Midbrain (tissue), 1 donor: ENCODE results near the gene RFNG.
A peak's percentile ranks its signal among the peaks of the same experiment; 100 is the strongest.

Experiments used
- DNase-seq: peaks from one replicate; lab custom pipeline; 2025; lab: John Stamatoyannopoulos, UW

Gene RFNG

DNA sequence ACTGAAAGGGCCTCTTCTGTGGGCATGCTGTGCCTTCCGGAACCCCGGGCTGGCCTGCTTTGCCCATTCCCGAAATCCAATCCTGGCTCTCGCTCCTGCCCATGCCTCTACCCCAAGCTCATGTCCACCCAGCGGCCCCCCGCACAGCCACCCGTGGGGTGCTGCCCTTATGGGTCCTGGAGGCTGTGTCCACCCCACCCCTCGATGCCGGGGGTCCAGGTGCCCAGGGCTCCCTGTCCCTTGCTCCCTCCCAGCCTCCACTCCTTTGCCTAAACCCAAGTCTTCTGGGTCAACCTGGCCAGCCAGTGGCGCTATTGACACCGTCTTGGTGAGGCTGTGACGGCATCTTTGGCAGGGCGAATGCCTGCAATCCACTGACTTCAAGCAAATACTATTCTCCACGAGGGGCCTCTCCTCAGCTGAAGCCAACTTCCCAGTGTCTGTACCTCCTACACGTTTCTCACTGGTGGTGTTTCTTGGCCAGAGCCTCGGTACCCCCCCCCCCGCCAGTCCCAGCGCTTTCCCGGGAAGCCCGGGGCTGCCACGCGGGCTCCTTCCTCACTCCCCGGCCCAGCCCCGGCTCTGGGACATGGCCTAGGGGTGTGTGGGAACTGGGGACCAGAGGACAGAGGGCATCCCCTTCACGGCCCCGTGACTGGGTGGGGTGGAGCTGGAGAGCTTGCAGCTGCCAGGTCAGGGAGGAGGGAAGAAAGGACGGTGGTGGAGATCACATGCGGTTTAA, 26.2 kb upstream of the RFNG start:
- DNase-seq = no peak

GRCh38 chr17:82076785-82077591, 25.4 kb upstream of the RFNG start:
- DNase-seq = no peak

GRCh38 chr17:82076018-82076784, 24.6 kb upstream of the RFNG start:
- no peak for DNase-seq

GRCh38 chr17:82073446-82073845, 21.8 kb upstream of the RFNG start:
- DNase-seq = no peak

GRCh38 chr17:82072827-82073226, 21.2 kb upstream of the RFNG start:
- no peak for DNase-seq

DNA sequence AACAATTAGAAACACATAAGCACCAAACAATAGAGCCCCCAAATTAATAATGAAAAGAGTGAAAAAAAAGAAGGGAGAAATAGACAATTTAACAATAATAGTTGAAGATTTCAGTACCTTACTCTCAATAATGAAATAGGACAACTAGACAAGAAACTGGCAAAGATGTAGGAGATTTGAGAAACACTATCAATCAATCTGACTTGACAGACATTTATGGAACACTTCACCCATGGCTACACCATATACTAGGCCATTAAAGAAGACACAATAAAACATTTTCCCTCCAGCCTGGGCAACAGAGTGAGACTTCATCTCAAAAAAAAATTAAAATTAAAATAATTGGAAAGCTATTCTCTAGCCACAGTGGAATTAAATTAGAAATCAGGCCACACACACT, 19.0 kb upstream of the RFNG start:
- no peak for DNase-seq

GRCh38 chr17:82065638-82066303, 14.2 kb upstream of the RFNG start, which contains the start of gene DUS1L:
Gene DUS1L, minus strand, starts transcription at chr17:82065804. Its CDS starts 745 bp downstream, at chr17:82065059.
- DNase-seq = peak; percentile 44

DNA sequence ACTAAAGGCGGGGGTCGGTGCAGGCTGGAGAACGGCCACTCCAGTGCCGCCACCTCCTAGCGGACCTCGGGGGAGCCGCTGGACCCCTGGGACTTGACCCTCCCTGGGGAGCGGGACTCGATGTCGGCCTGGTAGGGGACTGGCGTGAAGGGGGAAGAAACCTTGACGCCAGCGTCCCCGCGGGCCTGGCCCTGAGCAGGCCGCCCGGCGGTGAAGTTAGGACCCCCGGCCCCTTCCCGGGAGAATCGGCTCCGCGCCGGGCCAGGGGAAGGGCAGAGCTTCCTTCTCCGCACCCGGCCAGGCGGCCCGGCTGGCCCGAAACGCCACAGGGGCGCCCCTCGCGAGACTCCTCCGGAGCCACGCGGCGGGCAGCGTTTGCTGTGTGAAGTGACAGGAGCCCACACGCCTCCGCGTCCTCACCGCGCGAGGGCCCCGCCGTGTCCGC, 13.6 kb upstream of the RFNG start:
- no peak for DNase-seq

GRCh38 chr17:82064433-82065192, 13.0 kb upstream of the RFNG start:
- DNase-seq = no peak

DNA sequence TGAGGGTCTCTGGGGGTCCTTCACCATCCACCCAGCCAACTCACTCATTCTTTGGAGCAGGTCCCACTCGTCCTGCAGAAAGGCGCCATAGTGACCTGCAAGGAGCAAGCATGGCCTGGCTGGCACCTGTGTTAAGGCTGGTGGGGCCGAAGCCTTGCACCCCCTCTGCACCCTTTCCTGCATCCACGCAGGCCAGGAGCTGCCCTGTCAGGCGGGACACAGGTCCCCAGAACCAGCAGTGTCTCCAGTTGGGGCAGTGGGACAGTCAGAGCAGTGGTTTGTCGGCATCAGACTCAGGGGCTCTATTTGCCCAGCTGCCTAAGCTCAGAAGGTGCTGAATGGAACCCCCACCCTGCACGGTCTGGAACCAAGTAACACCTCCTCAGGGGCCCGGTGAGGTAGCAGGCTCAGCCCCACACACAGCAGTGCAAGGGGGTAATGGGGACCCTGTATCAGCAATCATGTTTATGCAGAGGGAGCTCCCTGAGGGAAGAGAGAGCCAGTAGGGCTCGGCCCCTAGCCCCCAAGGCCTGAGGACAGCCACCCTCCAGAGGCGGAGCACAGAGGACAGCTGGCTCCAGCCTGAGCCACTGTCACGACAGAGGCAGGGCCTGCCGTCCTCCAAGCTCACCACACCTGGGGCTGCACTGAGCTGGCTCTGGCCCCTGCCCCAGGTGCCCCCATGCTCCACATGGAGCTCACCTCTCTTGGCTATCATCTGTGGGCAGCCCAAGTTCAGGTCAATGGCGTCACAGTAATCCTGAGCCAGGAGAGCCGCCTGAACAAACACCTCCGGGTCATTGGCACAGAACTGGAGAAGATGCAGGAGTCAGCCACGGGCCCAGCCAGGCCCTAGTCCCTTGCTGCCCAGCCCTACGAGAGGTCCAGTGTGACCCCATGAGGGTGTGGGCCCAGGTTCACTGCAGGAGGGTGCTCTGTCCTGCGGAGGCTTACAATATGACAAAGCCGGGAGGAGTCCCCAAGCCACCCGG, 12.1 kb upstream of the RFNG start:
- no peak for DNase-seq

DNA sequence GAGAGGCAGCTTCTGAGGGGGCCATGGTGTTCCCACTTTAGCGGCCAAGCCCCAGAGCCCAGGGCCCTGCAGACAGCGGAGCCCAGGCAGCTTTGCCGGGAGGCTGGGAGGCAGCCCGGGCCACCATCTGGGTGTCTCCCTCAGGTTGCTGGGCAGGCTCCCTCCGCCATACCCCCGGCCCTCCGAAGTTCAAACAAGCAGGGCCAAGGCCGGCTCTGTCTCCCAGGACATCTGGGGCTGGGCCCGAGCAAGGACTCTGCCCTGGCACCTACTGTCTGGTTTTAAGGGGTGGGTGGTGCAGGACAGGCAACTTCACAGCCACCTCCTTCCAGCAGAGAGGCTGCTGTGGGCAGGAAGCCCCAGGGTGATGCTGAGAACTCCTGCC, 11.4 kb upstream of the RFNG start:
- no peak for DNase-seq

- no peak for DNase-seq
Observed at GRCh38 chr17:82062076-82062983, 10.7 kb upstream of the RFNG start.

GRCh38 chr17:82061047-82061925, 9.7 kb upstream of the RFNG start:
- DNase-seq = no peak

GRCh38 chr17:82060614-82061013, 9.0 kb upstream of the RFNG start:
- no peak for DNase-seq

DNA sequence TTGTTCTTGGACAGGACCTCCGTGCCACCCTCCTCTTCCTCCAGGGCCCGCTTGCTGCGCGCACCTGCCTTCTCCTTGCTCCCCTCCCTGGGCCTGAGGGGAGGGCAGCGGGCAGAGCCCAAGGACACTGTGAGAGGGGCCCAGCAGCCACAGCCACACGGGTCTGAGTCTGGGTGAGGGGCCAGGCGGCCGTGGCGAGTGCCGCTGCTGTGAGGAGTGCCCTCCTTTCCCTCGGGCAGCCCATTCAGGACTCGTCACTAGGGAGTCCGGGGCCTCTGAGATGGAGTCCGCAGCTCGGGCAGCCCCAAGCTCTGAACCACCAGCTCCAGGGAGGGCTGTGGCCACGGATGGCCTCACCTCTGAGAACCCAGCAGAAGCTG, 8.4 kb upstream of the RFNG start:
- no peak for DNase-seq

GRCh38 chr17:82059272-82060000, 7.8 kb upstream of the RFNG start:
- no peak for DNase-seq

GRCh38 chr17:82058855-82059249, 7.2 kb upstream of the RFNG start:
- no peak for DNase-seq
